Measurements from ENCODE around the gene KMT2C. TPM values are rescaled to one million over a fixed set of nuclear protein-coding genes. Genes with fewer than 3 reads are reported as not detected.
A peak's percentile ranks its signal among the peaks of the same experiment; 100 is the strongest.

KMT2C gene
- total RNA-seq, 1 experiment from 2014 or later: 54.3 TPM

DNA sequence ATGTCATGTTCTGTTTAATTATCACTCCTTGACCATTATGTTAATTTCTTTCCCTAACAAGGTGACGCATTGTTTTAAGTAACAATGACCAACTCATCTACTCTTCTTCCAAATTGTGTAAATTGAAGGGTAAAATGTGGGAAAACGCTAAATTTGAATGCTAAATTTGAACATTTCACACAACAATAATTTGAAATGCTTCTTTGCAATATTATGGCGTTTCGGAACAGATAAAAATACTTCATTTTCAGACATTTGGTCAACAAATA is 29.2 kb upstream of the KMT2C start:
- intact Hi-C loops (cut with micrococcal nuclease; ENCODE audit: unreplicated experiment): loop anchor here (2.0 kb wide), 1 partner anchor 124 kb away; no protein-coding TSS in a partner anchor

DNA sequence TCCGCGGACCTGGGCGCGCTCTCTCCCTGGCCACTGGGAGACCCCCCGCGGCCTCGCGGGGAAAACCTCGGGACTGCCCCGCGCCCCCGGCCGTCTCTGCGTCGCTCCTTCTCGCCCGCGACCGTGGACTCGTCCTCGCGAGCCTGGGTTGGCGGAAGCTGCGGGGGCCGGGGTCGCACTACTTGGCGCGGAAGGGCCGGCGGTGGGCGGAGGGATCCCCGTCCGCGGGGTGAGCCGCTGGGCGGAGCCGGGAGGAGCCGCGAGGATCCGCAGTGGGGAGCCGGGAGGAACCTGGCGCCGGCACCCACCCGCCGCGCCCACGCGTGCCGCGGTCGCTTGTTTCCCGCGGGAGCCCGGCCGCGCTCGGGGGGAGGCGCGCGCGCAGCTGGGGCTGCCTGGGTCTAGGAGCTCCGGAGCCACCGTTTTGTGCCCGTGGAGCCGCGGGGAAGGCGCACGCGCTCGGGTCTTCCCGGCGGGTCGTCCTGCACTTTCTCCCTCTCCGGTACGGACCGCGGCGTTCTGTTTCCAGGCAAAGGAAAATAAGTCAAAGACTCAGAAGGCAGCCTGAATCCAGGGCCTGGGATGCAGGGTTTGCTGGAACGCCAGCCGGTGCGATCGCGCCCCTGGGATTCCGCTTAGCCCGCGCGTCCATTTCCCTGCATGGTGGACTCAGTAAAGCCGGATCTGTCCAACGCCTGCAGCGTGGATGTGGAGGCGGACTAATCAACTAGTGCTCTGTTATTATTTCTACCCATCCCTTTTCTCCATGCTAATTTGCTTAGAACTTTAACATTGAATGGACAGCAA is 28.7 kb upstream of the KMT2C start:
- Histone ChIP-seq H3F3A (ENCODE audit: insufficient read depth, low read depth) (peaks cover 8% of the 10 kb centered on the region; the same call in 1 of the 2 replicates), H2AFZ (peak overlapping the region; percentile 90)

More for the DNA sequence above, 29.2 kb upstream of the KMT2C start:
- no peak for DNase-seq
- H3K4me1 ChIP-seq (replicated peaks; ENCODE audit: insufficient read depth): peaks cover 15% of the 10 kb centered on the region
- H3K9me2 ChIP-seq (ENCODE audit: insufficient read depth): no peaks in the 10 kb centered on the region
- peaks cover 8% of the 10 kb centered on the region; the same call in 1 of the 2 replicates for H3F3A ChIP-seq (ENCODE audit: insufficient read depth, low read depth)
- no peak for TF ChIP-seq EZH2 (IDR thresholded peaks at IDR 0.05; ENCODE audit: low read depth)
- TF ChIP-seq, protein P1, sequence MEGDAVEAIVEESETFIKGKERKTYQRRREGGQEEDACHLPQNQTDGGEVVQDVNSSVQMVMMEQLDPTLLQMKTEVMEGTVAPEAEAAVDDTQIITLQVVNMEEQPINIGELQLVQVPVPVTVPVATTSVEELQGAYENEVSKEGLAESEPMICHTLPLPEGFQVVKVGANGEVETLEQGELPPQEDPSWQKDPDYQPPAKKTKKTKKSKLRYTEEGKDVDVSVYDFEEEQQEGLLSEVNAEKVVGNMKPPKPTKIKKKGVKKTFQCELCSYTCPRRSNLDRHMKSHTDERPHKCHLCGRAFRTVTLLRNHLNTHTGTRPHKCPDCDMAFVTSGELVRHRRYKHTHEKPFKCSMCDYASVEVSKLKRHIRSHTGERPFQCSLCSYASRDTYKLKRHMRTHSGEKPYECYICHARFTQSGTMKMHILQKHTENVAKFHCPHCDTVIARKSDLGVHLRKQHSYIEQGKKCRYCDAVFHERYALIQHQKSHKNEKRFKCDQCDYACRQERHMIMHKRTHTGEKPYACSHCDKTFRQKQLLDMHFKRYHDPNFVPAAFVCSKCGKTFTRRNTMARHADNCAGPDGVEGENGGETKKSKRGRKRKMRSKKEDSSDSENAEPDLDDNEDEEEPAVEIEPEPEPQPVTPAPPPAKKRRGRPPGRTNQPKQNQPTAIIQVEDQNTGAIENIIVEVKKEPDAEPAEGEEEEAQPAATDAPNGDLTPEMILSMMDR (conservative IDR thresholded peaks at IDR 0.05): no peak
- no peaks in the 10 kb centered on the region for H3K27me3 ChIP-seq (ENCODE audit: insufficient read depth, low read depth)
- peak overlapping the region; percentile 90 for H2AFZ ChIP-seq
- H3K9me3 ChIP-seq (ENCODE audit: insufficient read depth, low read depth): no peaks in the 10 kb centered on the region
- H3K27ac ChIP-seq: no peak overlapping the region
- no peaks in the 10 kb centered on the region for H3K36me3 ChIP-seq (ENCODE audit: low read depth)
- peak overlapping the region; percentile 89 for H3K4me2 ChIP-seq
- BruUV-seq (replicated peaks): no TSS peak
- ChIA-PET POLR2A (ENCODE audit: unreplicated experiment) (no interaction called here), CTCF (no interaction called here)
- peaks cover 6% of the 10 kb centered on the region; the same call in 1 of the 2 replicates for H3K79me2 ChIP-seq (ENCODE audit: low read depth)
- H3K4me3 ChIP-seq: peak overlapping the region; percentile 84
- H4K20me1 ChIP-seq (ENCODE audit: insufficient read depth): no peaks in the 10 kb centered on the region

DNA sequence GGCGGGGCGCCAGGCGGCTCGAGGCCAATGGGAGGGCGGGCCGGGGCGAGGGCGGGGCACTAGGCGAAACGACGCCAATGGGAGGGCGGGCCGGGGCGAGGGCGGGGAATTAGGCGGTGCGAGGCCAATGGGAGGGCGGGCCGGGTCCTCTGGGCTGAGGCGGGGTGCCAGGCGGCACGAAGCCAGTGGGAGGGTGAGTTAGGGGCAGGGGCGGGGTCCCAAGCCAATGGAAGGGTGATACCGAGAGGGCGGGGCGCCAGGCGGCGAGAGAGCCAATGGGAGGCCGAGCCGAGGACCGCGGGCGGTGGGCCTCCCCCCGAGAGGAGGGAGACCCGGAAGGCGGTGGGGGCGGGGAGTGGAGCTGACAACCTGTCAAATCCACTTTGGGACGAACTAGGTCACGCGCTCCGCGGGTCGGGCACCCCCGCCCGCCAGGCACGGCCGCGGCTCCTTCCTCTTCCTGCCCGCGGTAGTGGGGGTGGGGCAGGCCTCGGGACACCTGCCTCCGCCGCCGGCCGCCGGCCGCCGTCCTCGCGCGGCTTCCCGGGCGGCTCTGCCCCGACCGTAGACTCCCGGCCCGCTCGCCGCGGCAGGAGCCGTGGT is 28.0 kb upstream of the KMT2C start:
- H3K4me1 ChIP-seq (replicated peaks; ENCODE audit: insufficient read depth): peaks cover 15% of the 10 kb centered on the region
- H3K36me3 ChIP-seq (ENCODE audit: low read depth): no peaks in the 10 kb centered on the region
- peak overlapping the region; percentile 100 for H3K4me2 ChIP-seq
- TF ChIP-seq, protein P1 (conservative IDR thresholded peaks at IDR 0.05): no peak
- no peak for TF ChIP-seq EZH2 (IDR thresholded peaks at IDR 0.05; ENCODE audit: low read depth)
- intact Hi-C loops (cut with micrococcal nuclease; ENCODE audit: unreplicated experiment): loop anchor here (1.0 to 2.0 kb wide), 4 partner anchors 28 to 212 kb away; partner anchors contain the start of genes KMT2C and XRCC2
- H3K9me3 ChIP-seq (ENCODE audit: insufficient read depth, low read depth): no peaks in the 10 kb centered on the region
- no peaks in the 10 kb centered on the region for H4K20me1 ChIP-seq (ENCODE audit: insufficient read depth)
- peak; percentile 94 to 100 for DNase-seq
- H3K79me2 ChIP-seq (ENCODE audit: low read depth): peaks cover 6% of the 10 kb centered on the region; the same call in 1 of the 2 replicates
- peaks cover 8% of the 10 kb centered on the region; the same call in 1 of the 2 replicates for H3F3A ChIP-seq (ENCODE audit: insufficient read depth, low read depth)
- H3K27me3 ChIP-seq (ENCODE audit: insufficient read depth, low read depth): no peaks in the 10 kb centered on the region
- BruUV-seq (replicated peaks): no TSS peak
- peak overlapping the region; percentile 64 for H3K27ac ChIP-seq
- peak overlapping the region; percentile 98 for H2AFZ ChIP-seq
- H3K4me3 ChIP-seq: peak overlapping the region; percentile 84
- ChIA-PET CTCF (interaction anchor here (0.8 kb wide), 1 partner anchor 195 kb away, joined by 5 read pairs; no protein-coding TSS in a partner anchor), POLR2A (ENCODE audit: unreplicated experiment) (interaction anchor here (0.7 kb wide), 1 partner anchor 204 kb away, joined by 4 read pairs; no protein-coding TSS in a partner anchor)
- H3K9me2 ChIP-seq (ENCODE audit: insufficient read depth): no peaks in the 10 kb centered on the region

More for the DNA sequence above, 28.7 kb upstream of the KMT2C start:
- Histone ChIP-seq H3K27me3 (ENCODE audit: insufficient read depth, low read depth) (no peaks in the 10 kb centered on the region), H3K9me2 (ENCODE audit: insufficient read depth) (no peaks in the 10 kb centered on the region), H3K4me3 (peak overlapping the region; percentile 84), H3K4me1 (replicated peaks; ENCODE audit: insufficient read depth) (peaks cover 15% of the 10 kb centered on the region), H3K4me2 (peak overlapping the region; percentile 89), H3K36me3 (ENCODE audit: low read depth) (no peaks in the 10 kb centered on the region), H4K20me1 (ENCODE audit: insufficient read depth) (no peaks in the 10 kb centered on the region), H3K79me2 (ENCODE audit: low read depth) (peaks cover 6% of the 10 kb centered on the region; the same call in 1 of the 2 replicates), H3K27ac (peak overlapping the region; percentile 64), H3K9me3 (ENCODE audit: insufficient read depth, low read depth) (no peaks in the 10 kb centered on the region)
- ChIA-PET POLR2A (ENCODE audit: unreplicated experiment) (interaction anchor here (0.7 kb wide), 1 partner anchor 203 kb away, joined by 4 read pairs; no protein-coding TSS in a partner anchor), CTCF (no interaction called here)
- TSS peak; percentile 86 for BruUV-seq (replicated peaks)
- intact Hi-C loops (cut with micrococcal nuclease; ENCODE audit: unreplicated experiment): loop anchor here (1.0 to 2.0 kb wide), 2 partner anchors 124 to 212 kb away; partner anchors contain the start of gene XRCC2
- DNase-seq: peak; percentile 44 to 67
- TF ChIP-seq EZH2 (IDR thresholded peaks at IDR 0.05; ENCODE audit: low read depth): no peak
- TF ChIP-seq, protein P1 (conservative IDR thresholded peaks at IDR 0.05): no peak
